GM18870 (cell line): Measurements from ENCODE around the gene DNHD1.

Experiments
- ATAC-seq: cut with Tn5 transposase; IDR thresholded peaks from one replicate; pipeline ENCODE4 v1.9.1; 2021; ENCODE audit warnings: moderate library complexity; ENCODE audit not compliant: unreplicated experiment

DNHD1 gene

DNA sequence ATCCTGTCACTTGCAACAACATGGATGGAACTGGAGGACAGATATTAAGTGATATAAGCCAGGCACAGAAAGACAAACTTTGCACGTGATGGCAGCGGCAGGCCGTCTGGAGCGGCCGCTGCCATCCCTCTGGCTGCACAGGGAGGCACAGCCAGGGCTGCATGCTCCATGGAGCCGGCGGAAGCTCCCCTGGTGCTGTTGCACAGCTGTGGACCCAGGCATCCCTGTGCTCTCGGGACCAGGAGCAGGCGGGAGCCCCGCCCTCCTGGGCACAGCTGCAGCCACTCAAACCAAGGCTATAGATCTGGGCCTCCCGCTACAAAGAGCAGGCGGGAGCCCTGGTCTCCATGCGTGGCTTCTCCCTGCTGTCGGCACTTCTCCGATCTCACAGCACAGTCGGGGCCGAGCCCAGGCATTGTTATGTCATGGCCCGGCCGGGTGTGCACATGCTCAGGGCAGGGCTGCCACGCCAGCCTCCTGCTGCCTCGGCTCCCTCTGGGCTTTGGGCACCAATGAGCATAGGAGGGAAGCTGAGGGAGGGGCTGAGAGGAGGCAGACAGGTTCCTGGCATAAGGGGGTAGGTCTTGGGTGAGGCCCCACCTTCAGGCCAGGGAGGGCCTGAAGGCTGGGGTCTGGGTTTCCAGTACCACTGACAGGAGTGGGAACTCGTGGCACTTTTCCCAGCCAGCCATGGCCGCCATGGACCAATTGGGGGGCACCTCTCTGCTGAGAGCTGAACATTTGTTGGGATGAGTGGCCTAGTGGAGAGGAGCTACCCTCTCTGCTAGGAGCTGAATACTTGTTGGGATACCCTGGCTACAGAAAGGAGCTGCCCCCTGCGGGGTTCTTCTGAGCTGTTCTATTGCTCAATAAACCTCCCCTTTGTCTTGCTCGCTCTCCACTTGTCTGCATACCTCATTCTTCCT, 89.6 kb downstream of the DNHD1 start:
- no peak for ATAC-seq

DNA sequence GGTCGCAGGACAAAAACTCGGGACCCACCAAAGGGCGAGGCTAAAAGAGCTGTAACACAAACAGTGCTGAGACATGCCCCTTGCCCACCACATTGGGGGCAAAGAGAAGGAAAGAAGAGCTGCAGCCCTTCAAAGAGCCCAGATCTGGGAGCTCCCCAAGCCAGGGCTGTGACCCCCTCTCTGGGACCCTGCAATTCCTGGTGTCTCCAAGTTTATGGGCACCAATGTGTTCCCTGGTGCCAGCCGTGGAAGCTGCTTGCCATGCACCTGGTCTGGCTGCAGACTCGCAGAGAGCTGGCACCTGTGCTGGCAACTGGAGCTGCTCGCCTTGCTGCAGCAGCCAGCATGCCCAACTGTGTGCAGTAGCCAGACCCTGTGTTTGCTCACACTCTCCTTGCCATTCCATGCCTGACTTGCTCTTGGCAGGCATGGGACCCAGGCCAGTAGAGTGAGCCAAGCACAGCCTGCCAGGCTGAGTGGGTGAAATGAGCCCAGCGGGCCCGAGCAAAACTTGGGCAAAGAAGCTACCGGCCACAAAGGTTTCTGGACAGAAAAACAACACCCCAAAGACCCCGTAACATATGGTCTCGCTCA, 90.4 kb downstream of the DNHD1 start:
- ATAC-seq, result no peak

DNA sequence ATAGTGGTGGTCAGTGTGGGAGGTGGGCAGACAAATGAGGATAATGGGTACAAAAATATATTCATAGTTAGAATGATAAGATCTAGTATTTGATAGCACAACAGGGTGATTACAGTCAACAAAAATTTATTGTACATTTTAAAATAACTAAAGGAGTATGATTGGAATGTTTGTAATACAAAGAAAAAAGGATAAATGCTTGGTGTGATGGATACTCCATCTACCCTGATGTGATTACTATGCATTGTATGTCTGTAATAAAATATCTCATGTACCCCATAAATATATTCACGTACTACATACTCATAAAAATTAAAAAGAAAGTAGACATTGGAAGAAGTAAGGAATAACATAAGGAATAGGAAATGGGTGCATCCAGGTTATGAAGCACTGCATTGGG, 90.9 kb downstream of the DNHD1 start:
- no peak for ATAC-seq

DNA sequence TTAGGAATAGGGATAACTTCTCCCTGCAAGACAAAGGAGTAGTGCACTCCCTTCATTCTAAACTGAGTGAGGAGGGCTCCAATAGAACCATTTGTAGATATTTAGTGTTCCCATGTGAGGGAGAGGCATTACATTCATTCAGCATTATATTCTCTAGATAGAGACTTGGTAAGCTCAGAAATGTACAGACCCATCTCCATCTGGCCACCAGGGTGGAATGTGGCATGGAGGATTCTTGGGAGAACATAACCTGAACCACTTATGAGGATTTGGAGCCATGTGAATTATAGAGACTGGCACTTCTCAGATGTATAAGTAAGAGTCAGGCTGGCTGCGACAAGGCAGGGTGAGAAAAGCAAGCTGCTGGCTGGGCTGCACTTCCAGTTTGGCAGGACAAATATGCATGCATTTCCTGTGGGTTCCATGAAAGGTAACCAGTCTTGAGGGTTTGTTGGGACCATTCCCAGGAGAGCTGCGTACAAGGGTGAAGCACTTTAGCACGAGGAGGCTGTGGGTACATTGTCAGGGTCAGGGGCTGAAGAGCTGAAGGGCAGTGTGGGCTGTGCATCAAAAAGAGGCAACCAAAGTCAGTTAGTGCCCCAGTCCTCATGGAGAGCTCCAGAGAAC, 97.2 kb downstream of the DNHD1 start:
- no peak for ATAC-seq

DNA sequence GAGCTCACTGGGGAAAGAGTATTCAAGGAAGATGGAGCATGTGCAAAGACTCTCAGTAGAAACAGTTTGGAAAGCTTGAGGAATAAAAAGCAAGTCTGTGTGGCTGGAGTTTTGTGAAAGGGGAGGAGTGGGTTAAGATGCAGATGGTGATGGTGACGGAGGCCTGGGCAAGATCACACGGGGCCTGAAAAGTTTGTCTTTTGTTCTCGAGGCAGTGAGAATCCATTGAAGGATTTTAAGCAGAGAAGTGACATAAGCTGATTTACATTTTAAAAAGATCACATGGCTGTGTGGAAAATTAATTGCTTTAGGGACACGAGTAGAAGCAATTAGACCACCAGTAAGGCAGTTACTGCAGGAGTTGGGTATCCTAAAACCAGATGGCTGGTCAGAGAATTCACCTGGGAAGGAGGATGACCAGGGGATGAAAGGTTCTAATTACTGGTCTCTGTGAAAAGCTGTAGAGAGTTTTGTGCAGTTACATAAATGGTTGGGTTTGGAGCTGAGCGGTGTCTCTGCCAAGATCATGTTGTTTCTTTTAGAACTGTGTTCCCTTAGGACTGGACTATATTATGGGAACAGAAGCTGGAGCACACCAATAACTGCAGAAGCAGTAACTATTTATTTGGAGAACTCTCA, 99.3 kb downstream of the DNHD1 start:
- ATAC-seq, result no peak

DNA sequence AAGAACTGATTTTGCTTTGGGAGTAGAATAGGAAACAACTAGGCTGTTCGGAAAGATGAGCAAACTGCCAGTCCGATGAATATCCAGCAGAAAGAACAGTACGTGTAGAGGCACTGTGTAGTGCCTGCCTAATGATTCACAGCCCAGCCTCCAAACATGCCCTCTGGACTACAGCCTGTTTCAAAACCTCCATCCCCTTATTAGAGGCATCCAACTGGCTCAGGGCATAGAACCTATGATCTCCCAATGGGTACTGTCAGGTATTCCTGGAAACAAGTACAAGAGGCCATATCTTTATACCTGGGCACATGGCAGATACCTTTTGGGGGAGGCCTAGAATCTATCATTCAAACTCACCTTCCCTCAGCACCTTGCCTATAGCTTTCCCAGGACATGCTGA, 101.5 kb downstream of the DNHD1 start:
- no peak for ATAC-seq

DNA sequence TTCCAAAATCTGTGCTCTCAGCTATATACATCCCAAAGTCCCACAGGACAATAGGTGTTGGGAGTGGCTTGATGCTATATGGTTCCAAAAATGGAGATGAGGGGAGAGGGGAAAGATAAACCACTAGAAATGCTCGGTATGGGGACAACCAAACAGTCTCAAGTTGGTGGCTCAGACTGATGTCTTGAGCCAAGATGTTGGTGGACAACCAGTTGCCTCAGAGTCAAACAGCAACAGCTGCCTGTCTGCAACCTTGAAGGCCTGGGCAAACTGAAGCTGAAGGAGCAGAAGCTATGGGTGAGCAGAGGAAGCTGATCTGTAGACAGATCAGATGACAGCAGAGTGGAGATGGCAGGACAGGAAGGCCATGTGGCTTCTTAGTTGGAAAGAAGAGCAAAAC, 102.4 kb downstream of the DNHD1 start:
- ATAC-seq, result no peak

DNA sequence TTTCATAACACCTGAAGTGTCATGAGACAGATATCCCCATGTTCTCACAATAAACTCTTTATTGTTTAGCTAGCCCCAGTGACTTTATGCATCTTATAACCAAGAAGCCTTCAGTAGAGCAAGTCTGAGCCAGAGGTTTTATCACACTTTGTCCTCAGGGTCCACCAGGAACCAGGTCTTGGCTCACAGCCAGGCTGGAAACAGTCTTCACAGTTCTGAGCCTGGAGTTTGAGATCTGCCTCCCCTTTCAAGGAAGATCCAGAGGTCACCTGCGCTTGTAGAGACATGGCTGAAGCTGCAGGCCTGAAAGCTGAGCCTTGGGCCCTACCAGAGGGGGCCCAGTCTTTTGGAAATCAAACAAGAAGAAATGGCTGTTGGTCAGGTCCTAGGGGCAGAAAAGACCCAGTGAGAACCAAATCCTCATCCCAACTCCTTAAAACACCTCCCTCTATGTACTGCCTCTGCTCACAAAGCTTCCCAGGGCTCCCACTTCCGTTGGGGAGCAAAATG, 102.9 kb downstream of the DNHD1 start:
- no peak for ATAC-seq

DNA sequence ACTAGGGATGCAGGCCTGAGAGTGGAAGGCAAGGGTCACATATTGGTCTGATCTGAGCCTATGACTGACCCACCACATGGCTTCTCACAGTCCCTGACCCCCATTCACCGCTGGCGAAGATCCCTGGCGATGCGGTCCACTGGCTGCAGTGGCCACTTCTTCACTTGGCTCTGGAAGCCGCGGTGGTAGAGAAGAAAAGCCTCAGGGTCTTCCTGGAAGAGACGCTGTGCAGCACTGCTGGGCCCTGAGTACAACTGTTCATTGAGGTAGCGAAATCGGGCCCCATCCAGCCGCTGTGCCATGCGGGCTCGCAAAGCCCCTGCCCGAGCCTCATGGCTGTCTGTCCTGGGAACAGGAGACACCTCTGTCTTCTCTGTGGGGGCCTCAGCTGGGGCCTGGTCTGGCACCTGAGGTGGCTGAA, 104.0 kb downstream of the DNHD1 start:
- ATAC-seq, result no peak

DNA sequence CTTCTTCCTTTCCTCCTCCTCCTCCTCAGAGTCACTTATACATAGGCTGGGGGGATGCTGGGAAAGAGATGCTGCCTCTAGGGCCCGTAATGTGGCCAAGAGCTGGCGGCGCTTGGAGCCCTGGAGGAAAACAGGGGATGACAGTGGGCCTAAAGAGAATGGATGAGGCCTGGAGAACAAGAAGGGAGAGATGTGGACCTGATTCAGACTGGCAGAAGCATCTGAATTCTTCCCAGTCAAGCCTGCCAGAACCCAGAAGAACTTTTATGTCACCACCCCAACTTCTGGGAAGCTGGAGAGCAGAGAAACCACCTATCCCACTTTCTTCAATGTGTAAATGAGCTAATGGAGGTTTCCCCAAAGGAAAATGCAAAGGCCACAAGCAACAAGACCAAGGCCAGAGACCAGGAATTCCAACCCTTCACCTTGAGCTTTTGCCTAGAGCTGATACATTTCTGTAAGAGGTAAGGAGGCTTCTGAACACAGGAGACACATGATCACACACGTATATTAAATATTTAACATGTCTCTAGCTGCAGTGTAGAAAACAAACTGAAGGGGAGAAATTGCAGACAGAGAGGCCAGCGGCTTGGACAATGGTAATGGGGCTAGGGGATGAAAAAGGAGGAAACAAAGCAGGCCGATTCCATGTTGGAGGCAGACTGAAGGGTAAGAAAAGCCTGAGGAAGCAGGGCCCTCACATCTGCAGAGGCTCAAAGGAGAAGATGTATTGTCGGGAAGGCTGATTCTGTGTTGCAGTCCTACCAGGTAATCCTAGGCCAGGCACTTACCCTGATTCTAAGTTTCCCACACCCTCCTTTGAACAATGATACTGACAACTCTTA, 105.2 kb downstream of the DNHD1 start:
- ATAC-seq, result no peak

DNA sequence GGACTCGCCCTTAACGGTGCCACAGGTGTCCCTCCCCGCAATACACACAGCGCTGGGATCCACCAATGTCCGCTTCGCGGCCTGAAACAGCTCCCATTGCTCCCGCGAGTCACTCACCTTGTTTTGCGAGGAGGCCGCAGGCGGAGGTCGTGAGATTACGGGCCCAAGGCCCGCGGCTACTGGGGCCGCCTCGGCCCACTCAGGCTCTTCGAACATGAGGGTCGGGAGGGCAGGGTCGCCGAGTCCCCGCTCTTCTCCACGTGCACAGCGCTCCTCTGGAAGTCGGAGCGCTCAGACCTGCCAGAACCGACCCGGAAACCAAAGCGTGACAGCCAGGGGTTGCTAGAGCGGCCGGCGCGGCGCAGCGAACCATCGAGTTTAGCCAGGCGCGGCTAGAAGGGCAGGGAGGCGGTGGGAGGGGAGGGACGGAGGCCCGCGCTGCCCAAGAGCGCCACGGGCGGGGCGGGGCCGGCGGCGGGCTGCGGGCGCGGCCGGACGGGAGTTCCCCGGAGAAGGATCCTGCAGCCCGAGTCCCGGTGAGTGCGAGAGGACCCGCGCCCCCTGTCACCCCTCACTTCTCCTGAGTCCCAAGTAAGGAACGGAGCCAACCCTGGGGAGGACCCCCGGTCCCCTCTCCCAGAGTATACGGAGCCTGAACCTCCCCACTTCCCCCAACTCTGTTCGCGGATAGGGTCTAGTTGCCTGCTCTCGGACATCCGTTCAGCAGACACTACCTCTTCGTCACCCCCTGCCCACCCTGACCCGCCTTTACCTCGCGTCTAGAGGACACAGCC, 106.4 kb downstream of the DNHD1 start, which contains the start of the genes ILK and RRP8:
ILK (plus strand) TSS at position 488 of the 794 bp plus-strand sequence. CDS start 498 bp downstream, outside the sequence.
RRP8 (minus strand) TSS at position 330 of the 794 bp plus-strand sequence; CDS start at position 216, 114 bp downstream.
- peak; percentile 55 for ATAC-seq

DNA sequence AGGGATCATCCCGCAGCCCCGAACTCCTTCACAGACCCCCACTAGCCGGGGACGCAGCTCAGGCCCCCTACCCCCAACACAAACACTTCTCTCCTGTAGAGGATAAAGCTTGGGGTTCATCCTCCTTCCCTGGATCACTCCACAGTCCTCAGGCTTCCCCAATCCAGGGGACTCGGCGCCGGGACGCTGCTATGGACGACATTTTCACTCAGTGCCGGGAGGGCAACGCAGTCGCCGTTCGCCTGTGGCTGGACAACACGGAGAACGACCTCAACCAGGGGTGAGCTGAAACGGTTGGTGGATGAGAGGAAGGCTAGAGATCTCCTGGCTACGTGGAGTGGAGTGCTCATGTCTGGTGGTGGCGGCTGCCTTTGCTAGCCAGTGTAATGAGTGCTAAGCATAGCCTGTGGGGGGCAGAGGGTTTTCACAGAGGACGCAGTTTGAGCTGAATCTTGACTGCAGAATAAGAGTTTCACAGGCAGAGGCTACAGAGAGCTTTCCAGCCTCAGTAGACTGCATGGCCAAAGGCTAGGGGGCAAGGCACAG, 107.1 kb downstream of the DNHD1 start:
- peak; percentile 26 for ATAC-seq

DNA sequence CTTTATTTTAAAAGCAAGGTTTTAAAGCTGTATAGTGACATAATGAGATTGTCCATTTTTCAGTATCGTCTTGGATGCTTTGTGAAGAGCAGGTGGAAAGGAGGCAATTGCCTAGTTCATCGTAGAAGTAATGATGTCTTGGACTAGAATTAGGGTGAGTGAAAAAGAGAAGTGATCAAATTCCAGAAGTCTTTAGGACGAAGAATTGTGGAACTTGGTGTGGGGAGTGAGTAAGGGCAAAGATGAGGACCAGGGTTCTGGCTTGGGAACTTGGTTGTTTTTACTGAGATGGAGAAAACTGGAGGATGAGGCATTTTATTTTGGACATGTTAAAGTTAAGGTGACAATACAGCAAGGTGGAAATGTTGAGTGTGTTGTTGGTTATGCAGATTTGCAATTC, 107.7 kb downstream of the DNHD1 start:
- ATAC-seq, result no peak

DNA sequence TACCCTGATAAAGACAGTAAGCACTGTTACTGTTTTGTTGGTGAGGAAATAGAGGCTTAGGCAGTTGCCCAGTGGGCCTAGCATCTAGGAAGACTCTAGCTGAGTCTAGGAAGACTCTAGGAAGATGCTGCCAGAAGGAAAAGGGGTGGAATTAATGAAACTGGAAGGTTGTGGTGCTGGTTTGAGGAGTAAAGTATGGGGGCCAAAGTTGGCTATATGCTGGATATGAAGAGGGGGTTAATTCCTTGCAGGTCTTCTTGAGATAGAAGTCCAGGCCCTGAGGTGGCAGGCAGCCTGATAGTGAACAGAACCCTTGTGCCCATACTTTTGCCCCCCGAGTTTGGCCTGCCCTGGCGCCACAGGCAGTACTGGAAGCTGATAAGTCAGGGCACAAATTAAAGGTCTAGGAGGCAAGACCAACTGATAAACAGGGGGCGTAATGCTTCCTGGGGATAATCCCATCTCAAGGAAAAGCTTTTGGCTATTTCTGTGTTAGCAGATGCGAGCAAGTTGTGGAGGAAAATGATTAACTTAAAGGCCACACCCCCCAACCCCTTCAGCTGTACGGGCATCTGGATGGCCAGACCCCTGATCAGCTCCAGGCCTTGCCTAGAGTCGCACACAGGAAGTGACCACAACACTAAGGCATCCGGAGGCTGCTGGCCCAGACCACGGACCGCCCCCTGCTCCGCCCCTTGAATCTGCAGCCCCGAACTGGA, 109.5 kb downstream of the DNHD1 start:
- ATAC-seq, result peak; percentile 38

DNA sequence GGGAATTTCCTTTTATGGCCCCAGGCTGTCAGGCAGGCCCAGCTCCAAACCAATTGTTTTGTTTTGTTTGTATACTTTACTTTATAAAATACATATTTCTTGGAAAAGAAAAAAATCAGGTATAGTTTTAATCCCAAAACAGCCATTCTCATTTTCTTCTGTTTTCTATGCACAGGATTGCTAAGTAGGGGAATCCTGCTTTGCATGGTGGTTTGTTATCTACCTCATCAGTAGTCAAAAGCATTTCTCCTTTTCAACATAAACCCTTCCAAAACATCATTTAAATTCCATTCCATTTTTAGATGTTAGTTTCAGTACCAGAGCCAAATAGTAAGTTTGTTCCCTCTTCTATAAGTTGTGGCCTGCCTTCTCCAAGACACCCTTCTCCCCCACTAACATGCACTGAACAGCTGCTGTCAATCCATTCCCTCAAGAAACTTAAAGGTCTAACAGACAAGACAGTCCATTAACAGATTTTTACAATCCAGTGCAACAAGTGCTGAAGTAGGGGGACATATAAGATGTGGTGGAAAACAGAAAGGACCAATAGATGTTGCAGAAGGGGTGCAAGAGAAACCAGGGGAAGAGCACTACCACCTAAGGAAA, 110.2 kb downstream of the DNHD1 start:
- ATAC-seq, result no peak

DNA sequence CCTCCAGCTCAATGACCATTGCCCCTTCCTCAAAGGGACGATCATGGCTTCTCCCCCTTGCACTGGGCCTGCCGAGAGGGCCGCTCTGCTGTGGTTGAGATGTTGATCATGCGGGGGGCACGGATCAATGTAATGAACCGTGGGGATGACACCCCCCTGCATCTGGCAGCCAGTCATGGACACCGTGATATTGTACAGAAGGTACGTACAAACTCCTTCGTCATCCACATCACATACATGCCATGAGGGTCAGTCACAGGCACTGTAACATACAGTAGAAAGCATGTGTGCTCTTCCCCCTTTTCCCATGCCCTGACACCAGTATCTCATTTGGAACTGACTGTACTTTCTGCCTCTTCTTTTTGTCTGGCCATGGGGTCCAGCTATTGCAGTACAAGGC, 110.9 kb downstream of the DNHD1 start:
- no peak for ATAC-seq

DNA sequence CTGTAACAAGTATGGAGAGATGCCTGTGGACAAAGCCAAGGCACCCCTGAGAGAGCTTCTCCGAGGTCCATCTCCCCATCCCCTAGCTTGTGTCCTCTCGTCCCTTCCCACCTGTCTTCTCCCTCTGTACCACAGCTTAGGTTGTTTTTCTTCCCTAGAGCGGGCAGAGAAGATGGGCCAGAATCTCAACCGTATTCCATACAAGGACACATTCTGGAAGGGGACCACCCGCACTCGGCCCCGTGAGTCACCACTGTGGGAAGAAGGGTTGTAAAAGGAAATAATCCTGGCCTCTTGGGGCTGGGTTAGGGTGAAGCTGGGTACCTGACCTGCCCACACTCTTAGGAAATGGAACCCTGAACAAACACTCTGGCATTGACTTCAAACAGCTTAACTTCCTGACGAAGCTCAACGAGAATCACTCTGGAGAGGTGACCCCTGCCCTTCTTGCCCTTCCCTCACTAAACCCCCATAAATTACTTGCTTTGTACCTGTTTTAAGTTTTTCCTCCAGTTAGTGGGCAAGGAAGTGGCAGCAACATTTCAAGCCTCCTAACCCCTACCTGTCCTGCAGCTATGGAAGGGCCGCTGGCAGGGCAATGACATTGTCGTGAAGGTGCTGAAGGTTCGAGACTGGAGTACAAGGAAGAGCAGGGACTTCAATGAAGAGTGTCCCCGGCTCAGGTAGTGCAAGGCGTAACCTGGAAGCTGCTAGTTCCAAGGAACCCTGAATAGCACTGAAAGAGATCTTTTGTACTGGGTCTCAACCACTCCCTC, 111.8 kb downstream of the DNHD1 start:
- no peak for ATAC-seq
